Prostate gland (tissue), 2 donors: ENCODE results near the gene ATXN10.

Experiments
- POLR2A ChIP-seq: fragments of 450-650 bp; IDR thresholded peaks from one replicate; pipeline ENCODE4 v1.6.1; 2016; ENCODE audit warnings: antibody characterized with exemption, mild to moderate bottlenecking
- TF ChIP-seq, protein P1 (sequence below), 4 experiments: fragments of 200-600 bp in 2 of 4; fragments of 450-650 bp in 2 of 4; sonication (generic) in 2 of 4; IDR thresholded peaks; 1 replicate in 3 of 4; 2 replicates in 1 of 4; pipeline ENCODE4 v1.5.1; 2016 to 2019; ENCODE audit warnings: antibody characterized with exemption in 4 of 4, mild to moderate bottlenecking in 2 of 4, moderate library complexity in 2 of 4

- TF ChIP-seq, protein P1, sequence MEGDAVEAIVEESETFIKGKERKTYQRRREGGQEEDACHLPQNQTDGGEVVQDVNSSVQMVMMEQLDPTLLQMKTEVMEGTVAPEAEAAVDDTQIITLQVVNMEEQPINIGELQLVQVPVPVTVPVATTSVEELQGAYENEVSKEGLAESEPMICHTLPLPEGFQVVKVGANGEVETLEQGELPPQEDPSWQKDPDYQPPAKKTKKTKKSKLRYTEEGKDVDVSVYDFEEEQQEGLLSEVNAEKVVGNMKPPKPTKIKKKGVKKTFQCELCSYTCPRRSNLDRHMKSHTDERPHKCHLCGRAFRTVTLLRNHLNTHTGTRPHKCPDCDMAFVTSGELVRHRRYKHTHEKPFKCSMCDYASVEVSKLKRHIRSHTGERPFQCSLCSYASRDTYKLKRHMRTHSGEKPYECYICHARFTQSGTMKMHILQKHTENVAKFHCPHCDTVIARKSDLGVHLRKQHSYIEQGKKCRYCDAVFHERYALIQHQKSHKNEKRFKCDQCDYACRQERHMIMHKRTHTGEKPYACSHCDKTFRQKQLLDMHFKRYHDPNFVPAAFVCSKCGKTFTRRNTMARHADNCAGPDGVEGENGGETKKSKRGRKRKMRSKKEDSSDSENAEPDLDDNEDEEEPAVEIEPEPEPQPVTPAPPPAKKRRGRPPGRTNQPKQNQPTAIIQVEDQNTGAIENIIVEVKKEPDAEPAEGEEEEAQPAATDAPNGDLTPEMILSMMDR (IDR thresholded peaks at IDR 0.05), result no peak
- TF ChIP-seq POLR2A, result no peak
Measured at GRCh38 chr22:45878901-45879551, 207.4 kb downstream of the ATXN10 start.
